Measurements from ENCODE around the gene HSF4.
A peak's percentile ranks its signal among the peaks of the same experiment; 100 is the strongest.

The HSF4 gene

GRCh38 chr16:67169011-67169451 is 4.5 kb downstream of the HSF4 start:
- H3K4me3 ChIP-seq (ENCODE audit: low read depth, low read length): no peak overlapping the region
- no peak for DNase-seq (ENCODE audit: low read depth)
- TF ChIP-seq CTCF (IDR thresholded peaks at IDR 0.05; ENCODE audit: insufficient read depth, low read depth, low read length, missing control alignments): no peak

- H3K4me3 ChIP-seq (ENCODE audit: low read depth, low read length): peak overlapping the region; percentile 67
- TF ChIP-seq CTCF (IDR thresholded peaks at IDR 0.05; ENCODE audit: insufficient read depth, low read depth, low read length, missing control alignments): peak; percentile 67
- DNase-seq (ENCODE audit: low read depth): peak; percentile 46
Measured at GRCh38 chr16:67169642-67170167, 5.2 kb downstream of the HSF4 start.

GRCh38 chr16:67170168-67170948 is 5.8 kb downstream of the HSF4 start, which contains the start of gene NOL3:
Gene NOL3 (plus strand): TSS chr16:67170538.
- no peak for TF ChIP-seq CTCF (IDR thresholded peaks at IDR 0.05; ENCODE audit: insufficient read depth, low read depth, low read length, missing control alignments)
- DNase-seq (ENCODE audit: low read depth): peak; percentile 77
- peak within 1 kb of the TSS; percentile 67 for H3K4me3 ChIP-seq (ENCODE audit: low read depth, low read length)

GRCh38 chr16:67170949-67171649 is 6.6 kb downstream of the HSF4 start:
- H3K4me3 ChIP-seq (ENCODE audit: low read depth, low read length): peak overlapping the region; percentile 67
- no peak for TF ChIP-seq CTCF (IDR thresholded peaks at IDR 0.05; ENCODE audit: insufficient read depth, low read depth, low read length, missing control alignments)
- DNase-seq (ENCODE audit: low read depth): no peak

- no peak for DNase-seq (ENCODE audit: low read depth)
- H3K4me3 ChIP-seq (ENCODE audit: low read depth, low read length): peak overlapping the region; percentile 53
- TF ChIP-seq CTCF (IDR thresholded peaks at IDR 0.05; ENCODE audit: insufficient read depth, low read depth, low read length, missing control alignments): no peak
Measured at GRCh38 chr16:67173323-67173722, 8.8 kb downstream of the HSF4 start.

GRCh38 chr16:67173808-67174705 is 9.5 kb downstream of the HSF4 start:
- peak; percentile 18 for TF ChIP-seq CTCF (IDR thresholded peaks at IDR 0.05; ENCODE audit: insufficient read depth, low read depth, low read length, missing control alignments)

More at GRCh38 chr16:67173808-67174705, 9.5 kb downstream of the HSF4 start:
- H3K4me3 ChIP-seq (ENCODE audit: low read depth, low read length): peak overlapping the region; percentile 53
- peak; percentile 73 for DNase-seq (ENCODE audit: low read depth)
